Left lung (tissue), 10 donors: Measurements from ENCODE around the gene ZNF283. TPM values are rescaled to one million over a fixed set of nuclear protein-coding genes. Genes with fewer than 3 reads are reported as not detected.
"Not testable (repeated sequence)": the region's sequence is repeated elsewhere in the genome, so short reads cannot be mapped to it uniquely, and the experiment has no call there.

Experiments used
- ATAC-seq: fragments of 200-7000 bp; cut with Tn5 transposase; one replicate; pipeline ENCODE4 v1.9.1; 2020; ENCODE audit warnings: moderate library complexity
- DNase-seq, 4 donors: peaks; one replicate each; pipeline ENCODE4 v3.0.0-alpha.2; 2013 to 2020
- H3K27ac ChIP-seq, 2 donors: fragments of 200-600 bp; sonication (generic) in 1 of 2; one replicate each; pipeline versions ENCODE4 v1.5.0 to v1.8.0; 2020 to 2021
- H3K27me3 ChIP-seq, 2 donors: fragments of 200-600 bp; sonication (generic) in 1 of 2; one replicate each; pipeline versions ENCODE4 v1.5.0 to v1.8.0; 2020 to 2021
- H3K36me3 ChIP-seq, 2 donors: fragments of 200-600 bp; sonication (generic) in 1 of 2; one replicate each; pipeline versions ENCODE4 v1.5.0 to v1.8.0; 2020 to 2021
- H3K4me1 ChIP-seq, 2 donors: fragments of 200-600 bp; one replicate each; pipeline ENCODE4 v1.8.0; 2021
- H3K4me3 ChIP-seq, 2 donors: fragments of 200-600 bp; sonication (generic) in 1 of 2; one replicate each; pipeline versions ENCODE4 v1.5.0 to v1.8.0; 2020 to 2021; ENCODE audit warnings: mild to moderate bottlenecking in 1 of 2
- H3K9me3 ChIP-seq, 2 donors: fragments of 200-600 bp; sonication (generic) in 1 of 2; one replicate each; pipeline versions ENCODE4 v1.5.0 to v1.8.0; 2020 to 2021
- intact Hi-C, 2 donors: fragments of 100-400 bp; cut with DNase I; formaldehyde crosslinking; loops; one replicate each; pipeline versions ENCODE4 v1.11.2 to v1.14.2; 2022
- polyA plus RNA-seq, 6 donors: library from polyadenylated mRNA; unstranded; fragments of 120-200 nt; gene quantifications; one replicate each; pipeline ENCODE4 v1.2.1, GENCODE V29; 2013; ENCODE audit not compliant: insufficient read length in 6 of 6
- total RNA-seq, 2 donors: library from RNA; stranded (reverse); fragmentation: NEBNext Ultra II Directional; extraction: Animal tissue kit (Norgen Biotek cat#: 25700); gene quantifications; one replicate each; pipeline ENCODE4 v1.2.1, GENCODE V29; 2021
- TF ChIP-seq, protein P1 (sequence below), 2 donors: fragments of 200-600 bp; sonication (generic) in 1 of 2; IDR thresholded peaks; one replicate each; pipeline versions ENCODE4 v1.5.0 to v1.8.0; 2021; ENCODE audit warnings: antibody characterized with exemption in 2 of 2
- donor health status: DM: no; HTN: yes; CAD: no.
- donor health status: DM: no; HTN: no; CAD: no.

ZNF283 gene
- total and polyA plus RNA-seq, 8 donors = 8.1 to 26.8 (median 21.7) TPM

DNA sequence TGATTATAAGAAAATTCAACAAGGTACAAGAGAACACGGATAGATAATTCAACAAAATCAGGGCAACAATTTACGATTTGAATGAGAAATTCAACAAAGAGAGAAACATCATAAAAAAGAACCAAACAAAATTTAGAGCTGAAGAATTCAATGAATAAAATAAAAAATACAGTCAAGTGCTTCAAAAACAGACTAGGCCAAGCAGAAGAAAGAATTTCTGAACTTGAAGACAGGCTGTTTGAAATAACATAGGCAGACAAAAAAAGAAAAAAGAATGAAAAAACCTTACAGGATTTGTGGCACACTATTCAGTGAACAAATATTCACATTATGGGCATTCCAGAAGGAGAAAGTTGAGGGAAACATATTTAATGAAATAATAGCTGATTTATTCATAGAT, 31.1 kb downstream of the ZNF283 start:
- Histone ChIP-seq H3K4me1 (no peaks in the 10 kb centered on the region), H3K9me3 (peaks cover 0 to 100% of the 10 kb centered on the region in 2 donors), H3K27me3 (no peaks in the 10 kb centered on the region), H3K36me3 (peaks cover 0 to 9% of the 10 kb centered on the region in 2 donors), H3K27ac (no peak overlapping the region), H3K4me3 (no peak overlapping the region)
- no peak for ATAC-seq
- intact Hi-C loops = no loop called here
- DNase-seq = no peak
- TF ChIP-seq, protein P1, sequence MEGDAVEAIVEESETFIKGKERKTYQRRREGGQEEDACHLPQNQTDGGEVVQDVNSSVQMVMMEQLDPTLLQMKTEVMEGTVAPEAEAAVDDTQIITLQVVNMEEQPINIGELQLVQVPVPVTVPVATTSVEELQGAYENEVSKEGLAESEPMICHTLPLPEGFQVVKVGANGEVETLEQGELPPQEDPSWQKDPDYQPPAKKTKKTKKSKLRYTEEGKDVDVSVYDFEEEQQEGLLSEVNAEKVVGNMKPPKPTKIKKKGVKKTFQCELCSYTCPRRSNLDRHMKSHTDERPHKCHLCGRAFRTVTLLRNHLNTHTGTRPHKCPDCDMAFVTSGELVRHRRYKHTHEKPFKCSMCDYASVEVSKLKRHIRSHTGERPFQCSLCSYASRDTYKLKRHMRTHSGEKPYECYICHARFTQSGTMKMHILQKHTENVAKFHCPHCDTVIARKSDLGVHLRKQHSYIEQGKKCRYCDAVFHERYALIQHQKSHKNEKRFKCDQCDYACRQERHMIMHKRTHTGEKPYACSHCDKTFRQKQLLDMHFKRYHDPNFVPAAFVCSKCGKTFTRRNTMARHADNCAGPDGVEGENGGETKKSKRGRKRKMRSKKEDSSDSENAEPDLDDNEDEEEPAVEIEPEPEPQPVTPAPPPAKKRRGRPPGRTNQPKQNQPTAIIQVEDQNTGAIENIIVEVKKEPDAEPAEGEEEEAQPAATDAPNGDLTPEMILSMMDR (IDR thresholded peaks at IDR 0.05) = no peak

DNA sequence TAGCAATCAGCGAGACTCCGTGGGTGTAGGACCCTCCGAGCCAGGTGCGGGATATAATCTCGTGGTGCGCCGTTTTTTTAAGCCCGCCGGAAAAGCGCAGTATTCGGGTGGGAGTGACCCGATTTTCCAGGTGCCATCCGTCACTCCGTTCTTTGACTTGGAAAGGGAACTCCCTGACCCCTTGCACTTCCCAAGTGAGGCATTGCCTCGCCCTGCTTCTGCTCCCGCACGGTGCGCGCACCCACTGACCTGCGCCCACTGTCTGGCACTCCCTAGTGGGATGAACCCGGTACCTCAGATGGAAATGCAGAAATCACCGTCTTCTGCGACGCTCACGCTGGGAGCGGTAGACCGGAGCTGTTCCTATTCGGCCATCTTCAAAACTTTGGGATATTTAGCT, 39.8 kb downstream of the ZNF283 start:
- H3K4me1 ChIP-seq, H3K36me3 ChIP-seq, H3K27me3 ChIP-seq, H3K4me3 ChIP-seq, DNase-seq, intact Hi-C loops, ATAC-seq, H3K27ac ChIP-seq: not testable (repeated sequence)
- peaks cover 18 to 81% of the 10 kb centered on the region in 2 donors for H3K9me3 ChIP-seq

DNA sequence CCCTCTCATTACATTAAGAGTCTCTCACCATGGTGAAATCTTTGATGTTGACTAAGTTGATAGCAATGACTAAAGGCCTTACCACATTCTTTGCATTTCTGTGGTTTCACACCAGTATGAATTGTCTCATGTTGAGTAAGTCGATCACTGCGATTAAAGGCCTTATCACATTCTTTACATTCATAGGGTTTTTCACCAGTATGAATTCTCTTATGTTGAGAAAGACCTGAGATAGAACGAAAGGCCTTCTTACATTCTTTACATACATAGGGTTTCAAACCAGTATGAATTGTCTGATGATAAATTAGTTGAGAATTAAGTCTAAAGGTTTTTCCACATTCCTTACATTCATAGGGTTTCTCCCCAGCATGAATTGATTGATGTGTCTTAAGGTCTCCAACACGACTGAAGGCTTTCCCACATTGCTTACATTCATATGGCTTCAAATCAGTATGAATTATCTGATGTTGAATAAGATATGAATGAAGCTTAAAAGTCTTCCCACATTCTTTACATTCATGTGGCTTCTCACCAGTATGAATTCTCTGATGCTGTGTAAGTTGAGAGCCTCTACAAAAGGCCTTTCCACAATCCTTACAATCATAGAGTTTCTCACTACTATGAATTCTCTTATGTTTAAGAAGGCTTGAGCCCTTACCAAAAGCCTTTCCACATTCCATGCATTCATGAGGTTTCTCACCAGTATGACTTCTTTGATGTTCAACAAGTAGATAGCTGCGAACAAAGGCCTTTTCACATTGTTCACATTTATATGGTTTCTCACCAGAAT, 45.6 kb downstream of the ZNF283 start:
- peaks cover 18 to 97% of the 10 kb centered on the region in 2 donors for H3K9me3 ChIP-seq

DNA sequence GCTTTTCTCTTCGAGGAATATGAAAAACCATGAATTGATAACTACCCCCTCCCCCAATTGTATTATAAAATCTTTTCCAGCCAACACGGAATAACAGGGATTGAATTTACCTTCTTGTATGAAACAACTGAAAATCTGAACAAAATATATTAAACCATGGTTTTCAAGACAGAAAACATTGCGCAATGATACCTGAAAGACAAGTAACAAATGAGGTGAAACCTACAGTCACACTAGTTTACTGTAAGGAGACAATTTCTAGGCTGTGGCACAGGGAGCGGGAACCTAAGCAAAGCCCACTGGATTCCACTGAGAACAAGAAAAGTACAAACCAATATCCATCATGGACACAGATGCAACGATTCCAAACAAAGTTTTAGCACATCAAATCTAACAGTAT, 53.4 kb downstream of the ZNF283 start:
- Histone ChIP-seq H3K27ac (no peak overlapping the region), H3K36me3 (peaks cover 0 to 26% of the 10 kb centered on the region in 2 donors), H3K9me3 (peaks cover 6 to 92% of the 10 kb centered on the region in 2 donors)

More for the DNA sequence above, 45.6 kb downstream of the ZNF283 start:
- H3K4me3 ChIP-seq = no peak overlapping the region
- no peak overlapping the region for H3K27ac ChIP-seq
- H3K27me3 ChIP-seq = no peaks in the 10 kb centered on the region
- ATAC-seq (no peak), DNase-seq (no peak)
- intact Hi-C loops = no loop called here
- TF ChIP-seq, protein P1 (IDR thresholded peaks at IDR 0.05) = no peak
- H3K36me3 ChIP-seq = peaks cover 0 to 10% of the 10 kb centered on the region in 2 donors
- no peaks in the 10 kb centered on the region for H3K4me1 ChIP-seq

DNA sequence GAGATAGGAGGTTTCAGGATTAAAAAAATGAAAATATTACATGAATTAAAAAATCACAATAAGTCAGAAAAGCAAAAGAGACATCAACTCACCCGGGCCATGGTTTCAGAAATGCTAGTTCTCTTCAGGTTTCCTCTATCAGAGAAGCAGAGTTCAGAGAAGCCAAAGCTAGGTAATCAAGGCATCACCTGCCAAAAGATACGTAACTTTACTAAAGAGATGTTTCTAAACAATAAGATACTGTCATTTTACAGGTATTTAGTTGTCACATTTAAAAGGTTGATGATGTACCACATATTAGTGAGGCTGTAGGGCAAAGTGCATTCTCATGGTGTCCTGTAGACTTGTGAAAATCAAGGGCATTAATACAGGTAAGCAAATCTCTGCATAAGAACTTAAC, 56.7 kb downstream of the ZNF283 start, which contains the start of gene ZNF404:
Gene ZNF404, minus strand, starts transcription at position 101 of the 400 bp plus-strand sequence.
- no peak within 1 kb of the TSS for H3K27ac ChIP-seq
- H3K36me3 ChIP-seq = peaks cover 0 to 21% of the 10 kb centered on the region in 2 donors
- peaks cover 6 to 100% of the 10 kb centered on the region in 2 donors for H3K9me3 ChIP-seq
- H3K4me1 ChIP-seq = no peaks in the 10 kb centered on the region
- intact Hi-C loops = no loop called here
- DNase-seq (no peak), ATAC-seq (no peak)
- TF ChIP-seq, protein P1 (IDR thresholded peaks at IDR 0.05) = no peak
- no peaks in the 10 kb centered on the region for H3K27me3 ChIP-seq
- no peak within 1 kb of the TSS for H3K4me3 ChIP-seq

More for the DNA sequence above, 53.4 kb downstream of the ZNF283 start:
- Histone ChIP-seq H3K4me1 (no peaks in the 10 kb centered on the region), H3K4me3 (no peak overlapping the region), H3K27me3 (no peaks in the 10 kb centered on the region)
- no peak for DNase-seq
- TF ChIP-seq, protein P1 (IDR thresholded peaks at IDR 0.05) = no peak
- no peak for ATAC-seq
- intact Hi-C loops = no loop called here
